SK-N-SH (cell line): ENCODE data around the gene GRIN2C. TPM values are rescaled to one million over a fixed set of nuclear protein-coding genes. Genes with fewer than 3 reads are reported as not detected.
A peak's percentile ranks its signal among the peaks of the same experiment; 100 is the strongest.

Experiments used
- CTCF ChIA-PET: fragments of 300-600, 350-600 bp; formaldehyde crosslinking; extraction: SDS; loops from one replicate; lab custom pipeline; 2021; lab: Yijun Ruan, JAX
- POLR2A ChIA-PET: fragments of 350-600 bp; sonication (Branson Sonifier 250); formaldehyde crosslinking; extraction: SDS; loops from one replicate; lab custom pipeline; 2020; ENCODE audit warnings: antibody characterized with exemption, inconsistent platforms; lab: Yijun Ruan, JAX
- DNase-seq: peaks from one replicate; pipeline ENCODE4 v3.0.0; 2012
- H2AFZ ChIP-seq: fragments of 200-600 bp; sonication (generic); 2 replicates; pipeline ENCODE4 v1.8.1; 2016; ENCODE audit warnings: antibody characterized with exemption, mild to moderate bottlenecking, low read depth
- H3F3A ChIP-seq: fragments of 200-600 bp; sonication (generic); replicated peaks from 2 replicates; pipeline ENCODE3; 2016; ENCODE audit warnings: antibody characterized with exemption, mild to moderate bottlenecking; ENCODE audit not compliant: insufficient read depth
- H3K27ac ChIP-seq, 2 experiments: fragments of 200-500 bp in 1 of 2; fragments of 200-600 bp in 1 of 2; sonication (Bioruptor generic) in 1 of 2; sonication (generic), shearing (Covaris generic) in 1 of 2; 2 replicates each; pipeline versions ENCODE4 v1.5.1 to v1.6.1; 2014 to 2016; ENCODE audit warnings: low read depth in 2 of 2, inconsistent platforms in 1 of 2, low read length in 1 of 2, mild to moderate bottlenecking in 1 of 2, mixed read lengths in 1 of 2
- H3K27me3 ChIP-seq: fragments of 200-600 bp; sonication (generic), shearing (Covaris generic); 2 replicates; pipeline ENCODE4 v1.6.1; 2016; ENCODE audit warnings: mixed run types; ENCODE audit not compliant: insufficient read depth
- H3K36me3 ChIP-seq, 2 experiments: fragments of 200-500 bp in 1 of 2; fragments of 200-600 bp in 1 of 2; sonication (Bioruptor generic) in 1 of 2; sonication (generic) in 1 of 2; replicated peaks in 1 of 2; 2 replicates each; pipeline versions ENCODE3 to v1.5.1; 2014 to 2016; ENCODE audit warnings: low read length in 1 of 2, mild to moderate bottlenecking in 1 of 2; ENCODE audit not compliant: insufficient read depth in 2 of 2, control insufficient read depth in 1 of 2
- H3K4me1 ChIP-seq, 2 experiments: fragments of 200-500 bp in 1 of 2; fragments of 200-600 bp in 1 of 2; sonication (Bioruptor generic) in 1 of 2; sonication (generic), shearing (Covaris generic) in 1 of 2; 2 replicates each; pipeline versions ENCODE4 v1.5.1 to v1.6.1; 2014 to 2016; ENCODE audit warnings: low read depth in 1 of 2, low read length in 1 of 2, mixed run types in 1 of 2; ENCODE audit not compliant: insufficient read depth in 2 of 2, control insufficient read depth in 1 of 2
- H3K4me2 ChIP-seq: fragments of 200-600 bp; sonication (generic), shearing (Covaris generic); 2 replicates; pipeline ENCODE4 v1.6.1; 2017; ENCODE audit warnings: mixed run types
- H3K4me3 ChIP-seq, 2 experiments: fragments of 200-500 bp in 1 of 2; fragments of 200-600 bp in 1 of 2; sonication (Bioruptor generic) in 1 of 2; sonication (generic), shearing (Covaris generic) in 1 of 2; 2 replicates each; pipeline versions ENCODE4 v1.5.1 to v1.8.1; 2014 to 2016; ENCODE audit warnings: low read depth in 2 of 2, inconsistent platforms in 1 of 2, low read length in 1 of 2, mild to moderate bottlenecking in 1 of 2, mixed read lengths in 1 of 2, moderate library complexity in 1 of 2
- H3K79me2 ChIP-seq: fragments of 200-600 bp; sonication (generic); 2 replicates; pipeline ENCODE4 v1.8.1; 2017; ENCODE audit warnings: mild to moderate bottlenecking; ENCODE audit not compliant: insufficient read depth
- H3K9ac ChIP-seq: fragments of 200-600 bp; sonication (generic); 2 replicates; pipeline ENCODE4 v1.6.1; 2017; ENCODE audit warnings: mixed run types
- H3K9me2 ChIP-seq: fragments of 200-600 bp; sonication (generic); 2 replicates; pipeline ENCODE4 v1.6.1; 2017; ENCODE audit warnings: mixed run types
- H3K9me3 ChIP-seq: fragments of 200-600 bp; sonication (generic); 2 replicates; pipeline ENCODE4 v1.6.1; 2017; ENCODE audit warnings: mixed run types, mild to moderate bottlenecking, moderate library complexity
- H4K20me1 ChIP-seq: fragments of 200-600 bp; sonication (generic); 2 replicates; pipeline ENCODE4 v1.6.1; 2017; ENCODE audit warnings: mild to moderate bottlenecking, mixed run types; ENCODE audit not compliant: insufficient read depth
- ELF1 ChIP-seq: IDR thresholded peaks from 2 replicates; pipeline ENCODE4 v1.4.0; 2012
- FOXJ3 ChIP-seq: sonication (generic); formaldehyde crosslinking; IDR thresholded peaks from 2 replicates; pipeline ENCODE4 v1.5.1; 2020; ENCODE audit warnings: mild to moderate bottlenecking, missing genetic modification reagents
- FOXM1 ChIP-seq: IDR thresholded peaks from 2 replicates; pipeline ENCODE4 v1.4.0; 2012; ENCODE audit warnings: low read depth, mild to moderate bottlenecking
- GATA2 ChIP-seq: sonication (generic); formaldehyde crosslinking; IDR thresholded peaks from 2 replicates; pipeline ENCODE4 v1.5.0; 2020; ENCODE audit warnings: mild to moderate bottlenecking, missing genetic modification reagents
- NRF1 ChIP-seq: IDR thresholded peaks from 2 replicates; pipeline ENCODE4 v1.6.1; 2012; ENCODE audit warnings: low read depth, mild to moderate bottlenecking, low read length
- RXRA ChIP-seq: IDR thresholded peaks from 2 replicates; pipeline ENCODE4 v1.4.0; 2012; ENCODE audit warnings: low read depth, mild to moderate bottlenecking, borderline replicate concordance
- SMC3 ChIP-seq: IDR thresholded peaks from 2 replicates; pipeline ENCODE4 v1.6.1; 2012; ENCODE audit warnings: low read depth, low read length, improper control_type of control experiment
- TAF1 ChIP-seq: IDR thresholded peaks from 2 replicates; pipeline ENCODE4 v1.6.1; 2012; ENCODE audit warnings: low read depth, mild to moderate bottlenecking, low read length, moderate library complexity, borderline replicate concordance
- YY1 ChIP-seq: IDR thresholded peaks from 2 replicates; pipeline ENCODE4 v1.4.0; 2012; ENCODE audit warnings: low read depth, mild to moderate bottlenecking
- WGBS: methylation state at CpG from one replicate; pipeline ENCODE4 v1.1.6; 2017; ENCODE audit warnings: low lambda C conversion rate; 5-methylcytosine and 5-hydroxymethylcytosine counted together
- polyA plus RNA-seq, 3 experiments: library from polyadenylated mRNA; depleted of rRNA; stranded (reverse); fragments of >200 nt; gene quantifications; 2 replicates each; pipeline ENCODE4 v1.2.3, GENCODE V29; 2012
- TF ChIP-seq, protein P1 (sequence below): IDR thresholded peaks from 2 replicates; pipeline ENCODE4; 2012
- TF ChIP-seq, protein P2 (sequence below): fragments of 200-600 bp; sonication (generic); IDR thresholded peaks from 2 replicates; pipeline ENCODE4 v1.6.1; 2017; ENCODE audit warnings: antibody characterized with exemption, mild to moderate bottlenecking, moderate library complexity
- TF ChIP-seq, protein P3 (sequence below): IDR thresholded peaks from 2 replicates; pipeline ENCODE4 v1.4.0; 2012; ENCODE audit warnings: low read depth, borderline replicate concordance

GRIN2C gene
- polyA plus RNA-seq, 1 of the 3 experiments (the other 2 are of a cell fraction) = 0.39 TPM

DNA sequence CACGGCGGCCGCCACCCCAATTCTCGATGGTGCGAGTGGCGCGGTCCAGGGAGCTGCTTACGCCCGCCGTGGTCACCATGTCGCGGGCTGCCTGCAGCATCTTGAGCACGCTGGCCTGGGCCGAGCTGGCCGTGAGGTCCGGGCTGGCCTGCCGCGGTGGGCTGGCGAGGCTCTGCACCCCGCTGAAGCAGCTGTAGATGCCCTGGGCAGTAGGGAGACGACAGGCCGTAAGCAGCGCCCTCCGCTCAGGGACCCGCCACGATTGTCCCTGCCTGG, 16.4 kb downstream of the GRIN2C start:
- no peak for DNase-seq
- CTCF ChIA-PET = interaction anchor here (0.9 to 98.1 kb wide), 9 partner anchors 16 to 186 kb away, joined by 3 to 3869 read pairs (median 8); partner anchors contain the start of genes FDXR, GRIN2C, HID1 and NAT9
- Histone ChIP-seq H3F3A (no peaks in the 10 kb centered on the region), H4K20me1 (no peaks in the 10 kb centered on the region), H3K9me2 (no peaks in the 10 kb centered on the region), H3K9me3 (no peaks in the 10 kb centered on the region), H3K4me3 (peak overlapping the region in 1 of 2 experiments; percentile 50; a peak in 1 of 4 replicates), H3K4me1 (peaks cover 0 to 16% of the 10 kb centered on the region in 2 experiments; a peak in 1 of 4 replicates), H3K4me2 (no peak overlapping the region), H3K79me2 (no peaks in the 10 kb centered on the region), H3K27me3 (no peaks in the 10 kb centered on the region), H2AFZ (no peak overlapping the region), H3K9ac (no peak overlapping the region), H3K27ac (no peak overlapping the region), H3K36me3 (peaks cover 0 to 3% of the 10 kb centered on the region in 2 experiments)
- WGBS = 59% methylated on average over 18 of the region's 26 CpGs
- TF ChIP-seq, protein P1, sequence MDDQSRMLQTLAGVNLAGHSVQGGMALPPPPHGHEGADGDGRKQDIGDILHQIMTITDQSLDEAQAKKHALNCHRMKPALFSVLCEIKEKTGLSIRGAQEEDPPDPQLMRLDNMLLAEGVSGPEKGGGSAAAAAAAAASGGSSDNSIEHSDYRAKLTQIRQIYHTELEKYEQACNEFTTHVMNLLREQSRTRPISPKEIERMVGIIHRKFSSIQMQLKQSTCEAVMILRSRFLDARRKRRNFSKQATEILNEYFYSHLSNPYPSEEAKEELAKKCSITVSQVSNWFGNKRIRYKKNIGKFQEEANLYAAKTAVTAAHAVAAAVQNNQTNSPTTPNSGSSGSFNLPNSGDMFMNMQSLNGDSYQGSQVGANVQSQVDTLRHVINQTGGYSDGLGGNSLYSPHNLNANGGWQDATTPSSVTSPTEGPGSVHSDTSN = no peak
- TF ChIP-seq FOXM1 (no peak), ELF1 (no peak), TAF1 (no peak), GATA2 (CRISPR knock-in tag) (no peak), FOXJ3 (CRISPR knock-in tag) (no peak), SMC3 (no peak), YY1 (no peak), NRF1 (no peak), RXRA (no peak)
- TF ChIP-seq, protein P2, sequence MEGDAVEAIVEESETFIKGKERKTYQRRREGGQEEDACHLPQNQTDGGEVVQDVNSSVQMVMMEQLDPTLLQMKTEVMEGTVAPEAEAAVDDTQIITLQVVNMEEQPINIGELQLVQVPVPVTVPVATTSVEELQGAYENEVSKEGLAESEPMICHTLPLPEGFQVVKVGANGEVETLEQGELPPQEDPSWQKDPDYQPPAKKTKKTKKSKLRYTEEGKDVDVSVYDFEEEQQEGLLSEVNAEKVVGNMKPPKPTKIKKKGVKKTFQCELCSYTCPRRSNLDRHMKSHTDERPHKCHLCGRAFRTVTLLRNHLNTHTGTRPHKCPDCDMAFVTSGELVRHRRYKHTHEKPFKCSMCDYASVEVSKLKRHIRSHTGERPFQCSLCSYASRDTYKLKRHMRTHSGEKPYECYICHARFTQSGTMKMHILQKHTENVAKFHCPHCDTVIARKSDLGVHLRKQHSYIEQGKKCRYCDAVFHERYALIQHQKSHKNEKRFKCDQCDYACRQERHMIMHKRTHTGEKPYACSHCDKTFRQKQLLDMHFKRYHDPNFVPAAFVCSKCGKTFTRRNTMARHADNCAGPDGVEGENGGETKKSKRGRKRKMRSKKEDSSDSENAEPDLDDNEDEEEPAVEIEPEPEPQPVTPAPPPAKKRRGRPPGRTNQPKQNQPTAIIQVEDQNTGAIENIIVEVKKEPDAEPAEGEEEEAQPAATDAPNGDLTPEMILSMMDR = no peak
- TF ChIP-seq, protein P3, sequence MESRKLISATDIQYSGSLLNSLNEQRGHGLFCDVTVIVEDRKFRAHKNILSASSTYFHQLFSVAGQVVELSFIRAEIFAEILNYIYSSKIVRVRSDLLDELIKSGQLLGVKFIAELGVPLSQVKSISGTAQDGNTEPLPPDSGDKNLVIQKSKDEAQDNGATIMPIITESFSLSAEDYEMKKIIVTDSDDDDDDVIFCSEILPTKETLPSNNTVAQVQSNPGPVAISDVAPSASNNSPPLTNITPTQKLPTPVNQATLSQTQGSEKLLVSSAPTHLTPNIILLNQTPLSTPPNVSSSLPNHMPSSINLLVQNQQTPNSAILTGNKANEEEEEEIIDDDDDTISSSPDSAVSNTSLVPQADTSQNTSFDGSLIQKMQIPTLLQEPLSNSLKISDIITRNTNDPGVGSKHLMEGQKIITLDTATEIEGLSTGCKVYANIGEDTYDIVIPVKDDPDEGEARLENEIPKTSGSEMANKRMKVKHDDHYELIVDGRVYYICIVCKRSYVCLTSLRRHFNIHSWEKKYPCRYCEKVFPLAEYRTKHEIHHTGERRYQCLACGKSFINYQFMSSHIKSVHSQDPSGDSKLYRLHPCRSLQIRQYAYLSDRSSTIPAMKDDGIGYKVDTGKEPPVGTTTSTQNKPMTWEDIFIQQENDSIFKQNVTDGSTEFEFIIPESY = no peak
- POLR2A ChIA-PET = interaction anchor here (0.6 to 2.2 kb wide), 9 partner anchors 10 to 469 kb away, joined by 3 to 9 read pairs (median 4); partner anchors contain the start of gene FDXR
